ENCODE data around the gene ACCS. TPM values are rescaled to one million over a fixed set of nuclear protein-coding genes. Genes with fewer than 3 reads are reported as not detected.

ACCS gene
- total RNA-seq, 1 donor from 2014 or later: 3.8 TPM

DNA sequence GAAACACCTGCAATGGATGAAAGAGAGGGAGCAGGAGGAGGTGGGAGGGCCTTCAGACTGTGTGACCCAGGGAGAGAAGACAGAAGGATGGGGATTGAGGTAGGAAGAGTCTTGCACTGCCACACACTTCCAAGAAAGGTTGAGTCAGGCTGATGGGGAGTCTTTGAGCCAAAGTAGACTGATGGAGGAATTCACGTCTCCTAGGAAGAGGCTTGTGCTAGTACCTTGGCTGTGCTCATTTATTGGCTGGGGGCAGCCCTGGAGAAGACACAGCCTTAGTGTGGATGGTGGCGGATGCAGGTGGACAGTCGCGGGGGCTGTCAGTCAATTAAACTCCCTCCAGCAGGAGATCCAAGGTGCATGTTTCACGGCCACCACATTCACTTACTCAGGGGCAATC is 34.5 kb upstream of the ACCS start:
- no peak for DNase-seq (ENCODE audit: low read depth)
- no peak overlapping the region for H3K4me3 ChIP-seq (ENCODE audit: low read depth, low read length)
- TF ChIP-seq, protein P1, sequence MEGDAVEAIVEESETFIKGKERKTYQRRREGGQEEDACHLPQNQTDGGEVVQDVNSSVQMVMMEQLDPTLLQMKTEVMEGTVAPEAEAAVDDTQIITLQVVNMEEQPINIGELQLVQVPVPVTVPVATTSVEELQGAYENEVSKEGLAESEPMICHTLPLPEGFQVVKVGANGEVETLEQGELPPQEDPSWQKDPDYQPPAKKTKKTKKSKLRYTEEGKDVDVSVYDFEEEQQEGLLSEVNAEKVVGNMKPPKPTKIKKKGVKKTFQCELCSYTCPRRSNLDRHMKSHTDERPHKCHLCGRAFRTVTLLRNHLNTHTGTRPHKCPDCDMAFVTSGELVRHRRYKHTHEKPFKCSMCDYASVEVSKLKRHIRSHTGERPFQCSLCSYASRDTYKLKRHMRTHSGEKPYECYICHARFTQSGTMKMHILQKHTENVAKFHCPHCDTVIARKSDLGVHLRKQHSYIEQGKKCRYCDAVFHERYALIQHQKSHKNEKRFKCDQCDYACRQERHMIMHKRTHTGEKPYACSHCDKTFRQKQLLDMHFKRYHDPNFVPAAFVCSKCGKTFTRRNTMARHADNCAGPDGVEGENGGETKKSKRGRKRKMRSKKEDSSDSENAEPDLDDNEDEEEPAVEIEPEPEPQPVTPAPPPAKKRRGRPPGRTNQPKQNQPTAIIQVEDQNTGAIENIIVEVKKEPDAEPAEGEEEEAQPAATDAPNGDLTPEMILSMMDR (conservative IDR thresholded peaks at IDR 0.05; ENCODE audit: low read depth, low read length): no peak

DNA sequence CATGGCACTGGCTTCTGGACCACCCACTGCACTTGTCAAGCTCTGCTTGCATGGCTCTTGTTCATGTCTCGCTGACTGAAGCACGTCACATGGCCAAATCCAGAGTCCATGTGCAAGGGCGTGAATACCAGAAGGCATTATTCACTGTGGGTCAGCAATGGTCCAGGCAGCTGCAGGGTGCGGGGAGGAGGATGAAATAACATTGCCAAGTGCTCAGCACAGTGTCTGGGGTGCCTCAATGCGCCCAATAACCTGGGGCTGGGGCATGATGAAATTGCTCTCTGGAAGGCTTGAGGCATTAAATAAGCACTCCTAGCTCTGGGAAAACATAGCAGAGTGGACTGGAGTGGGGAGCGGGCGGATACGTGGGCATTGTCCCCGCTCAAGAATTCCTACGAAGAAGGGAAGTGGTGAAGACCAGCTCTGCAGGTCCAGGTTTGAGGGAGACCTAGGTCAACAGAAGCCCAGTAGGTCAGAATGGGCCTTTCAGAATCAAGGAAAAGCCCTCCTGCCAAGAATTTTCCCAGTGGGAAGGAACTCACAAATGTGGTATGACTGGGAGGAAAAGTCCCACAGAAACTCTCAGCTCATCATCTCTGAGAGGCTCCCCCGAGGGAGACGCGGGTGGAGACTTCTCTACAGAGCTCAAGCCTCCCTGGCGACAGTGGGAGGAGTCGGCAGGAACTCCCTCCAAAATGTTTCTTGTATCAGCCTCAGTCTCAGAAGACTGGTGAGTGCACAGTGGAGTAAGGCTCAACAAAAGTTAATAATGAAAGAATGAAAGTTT is 33.6 kb upstream of the ACCS start:
- TF ChIP-seq, protein P1 (conservative IDR thresholded peaks at IDR 0.05; ENCODE audit: low read depth, low read length): no peak
- H3K4me3 ChIP-seq (ENCODE audit: low read depth, low read length): no peak overlapping the region
- DNase-seq (ENCODE audit: low read depth): no peak

DNA sequence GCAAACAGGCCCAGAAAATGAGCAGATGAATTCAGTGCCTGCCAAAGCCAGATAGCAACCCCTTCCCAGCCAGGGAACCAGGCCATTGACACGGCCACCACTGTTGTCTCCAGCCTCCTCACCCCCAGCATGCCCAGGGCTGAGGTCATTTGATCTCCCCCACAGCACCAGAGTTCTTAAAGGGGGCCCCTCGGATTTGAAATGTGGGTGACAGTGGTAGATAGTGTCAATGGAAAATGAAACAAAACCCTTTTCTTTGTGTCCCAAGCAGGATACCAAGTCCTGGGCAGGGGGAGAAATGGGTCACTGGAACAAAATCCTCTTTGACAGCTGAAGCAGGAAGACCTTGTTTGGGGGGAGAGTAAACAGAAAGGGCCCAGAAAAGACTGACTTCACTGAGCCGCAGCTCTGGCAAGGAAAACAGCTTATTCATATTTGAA is 32.6 kb upstream of the ACCS start:
- TF ChIP-seq, protein P1 (conservative IDR thresholded peaks at IDR 0.05; ENCODE audit: low read depth, low read length): no peak
- no peak overlapping the region for H3K4me3 ChIP-seq (ENCODE audit: low read depth, low read length)
- DNase-seq (ENCODE audit: low read depth): no peak

GRCh38 chr11:44033856-44034255 is 32.2 kb upstream of the ACCS start:
- DNase-seq (ENCODE audit: low read depth): no peak
- H3K4me3 ChIP-seq (ENCODE audit: low read depth, low read length): no peak overlapping the region
- TF ChIP-seq, protein P1 (conservative IDR thresholded peaks at IDR 0.05; ENCODE audit: low read depth, low read length): no peak

DNA sequence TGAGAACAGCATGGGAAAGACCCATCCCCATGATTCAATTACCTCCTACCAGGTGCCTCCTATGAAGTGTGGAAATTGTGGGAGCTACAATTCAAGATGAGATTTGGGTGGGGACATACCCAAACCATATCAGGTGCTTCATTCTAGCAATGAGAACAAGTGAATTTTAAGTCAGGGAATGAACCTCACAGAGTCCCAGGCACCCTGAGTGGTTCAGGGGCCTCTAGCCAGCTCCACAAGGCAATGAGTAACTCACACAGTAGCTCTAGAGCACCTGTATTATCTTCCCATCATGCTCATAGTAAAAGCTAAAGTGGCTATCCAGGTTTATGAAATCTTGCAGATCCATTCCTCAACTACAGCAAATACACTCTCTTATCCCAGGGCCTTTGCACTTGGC is 31.4 kb upstream of the ACCS start:
- no peak overlapping the region for H3K4me3 ChIP-seq (ENCODE audit: low read depth, low read length)
- DNase-seq (ENCODE audit: low read depth): no peak
- TF ChIP-seq, protein P1 (conservative IDR thresholded peaks at IDR 0.05; ENCODE audit: low read depth, low read length): no peak

GRCh38 chr11:44036811-44037657 is 29.0 kb upstream of the ACCS start:
- DNase-seq (ENCODE audit: low read depth): peak; percentile 27
- H3K4me3 ChIP-seq (ENCODE audit: low read depth, low read length): no peak overlapping the region
- TF ChIP-seq, protein P1 (conservative IDR thresholded peaks at IDR 0.05; ENCODE audit: low read depth, low read length): peak; percentile 91

Data from epithelial cell of proximal tubule (primary cell).